CD14-positive monocyte (primary cell): ENCODE results near the gene DMPK. TPM values are rescaled to one million over a fixed set of nuclear protein-coding genes. Genes with fewer than 3 reads are reported as not detected.

Experiments used
- DNase-seq, 3 donors: peaks; one replicate each; pipeline ENCODE4 v3.0.0-alpha.2; 2011 to 2022
- H2AFZ ChIP-seq: 2 replicates; pipeline ENCODE4 v1.6.0; 2012; ENCODE audit warnings: mild to moderate bottlenecking, low read depth, low read length, inconsistent platforms; ENCODE audit not compliant: insufficient read depth, poor library complexity, severe bottlenecking
- H3K27ac ChIP-seq, 2 donors: 1 replicate in 1 of 2; 2 replicates in 1 of 2; pipeline ENCODE4 v1.5.1; 2012 to 2013; ENCODE audit warnings: low read length in 2 of 2, control low read depth in 1 of 2, inconsistent platforms in 1 of 2, low read depth in 1 of 2, mild to moderate bottlenecking in 1 of 2
- H3K27me3 ChIP-seq, 2 donors: one replicate each; pipeline versions ENCODE4 v1.6.0 to v1.6.1; 2011 to 2013; ENCODE audit warnings: low read length in 2 of 2; ENCODE audit not compliant: control insufficient read depth in 2 of 2, insufficient read depth in 2 of 2
- H3K36me3 ChIP-seq, 2 donors: replicated peaks in 1 of 2; 1 replicate in 1 of 2; 2 replicates in 1 of 2; pipeline versions ENCODE4 v1.5.1 to v1.6.1; 2012 to 2013; ENCODE audit warnings: low read length in 2 of 2, control low read depth in 1 of 2, inconsistent platforms in 1 of 2, mild to moderate bottlenecking in 1 of 2; ENCODE audit not compliant: insufficient read depth in 2 of 2, control insufficient read depth in 1 of 2
- H3K4me1 ChIP-seq, 2 donors: 1 replicate in 1 of 2; 2 replicates in 1 of 2; pipeline versions ENCODE4 v1.5.1 to v1.6.1; 2012 to 2013; ENCODE audit warnings: low read length in 2 of 2, control low read depth in 1 of 2, inconsistent platforms in 1 of 2, mild to moderate bottlenecking in 1 of 2, moderate library complexity in 1 of 2; ENCODE audit not compliant: insufficient read depth in 2 of 2, control insufficient read depth in 1 of 2
- H3K4me2 ChIP-seq: replicated peaks from 2 replicates; pipeline ENCODE3; 2012; ENCODE audit warnings: low read length, moderate library complexity, mild to moderate bottlenecking; ENCODE audit not compliant: poor library complexity, severe bottlenecking; ENCODE audit errors: extremely low read depth
- H3K4me3 ChIP-seq, 3 experiments: fragments of 200-600 bp in 1 of 3; sonication (generic) in 1 of 3; replicated peaks in 1 of 3; 1 replicate in 2 of 3; 2 replicates in 1 of 3; pipeline ENCODE4 v1.5.1; 2011 to 2013; ENCODE audit warnings: low read length in 3 of 3, mild to moderate bottlenecking in 3 of 3, control low read depth in 2 of 3, low read depth in 2 of 3, inconsistent platforms in 1 of 3, moderate library complexity in 1 of 3
- H3K79me2 ChIP-seq: 2 replicates; pipeline ENCODE4 v1.6.0; 2012; ENCODE audit warnings: mild to moderate bottlenecking, control low read depth, inconsistent platforms, low read length, moderate library complexity; ENCODE audit not compliant: insufficient read depth
- H3K9ac ChIP-seq: 2 replicates; pipeline ENCODE4 v1.6.0; 2017; ENCODE audit warnings: low read length, mild to moderate bottlenecking; ENCODE audit not compliant: insufficient read depth, poor library complexity, severe bottlenecking
- H3K9me3 ChIP-seq, 2 donors: replicated peaks in 1 of 2; 1 replicate in 1 of 2; 2 replicates in 1 of 2; pipeline versions ENCODE4 v1.5.1 to v1.6.1; 2012 to 2013; ENCODE audit warnings: low read length in 2 of 2, control low read depth in 1 of 2; ENCODE audit not compliant: control insufficient read depth in 1 of 2, insufficient read depth in 1 of 2
- H4K20me1 ChIP-seq: 2 replicates; pipeline ENCODE4 v1.6.0; 2012; ENCODE audit warnings: mild to moderate bottlenecking, low read length, control low read depth, moderate library complexity; ENCODE audit not compliant: insufficient read depth
- H3K27ac Mint-ChIP-seq, 7 donors: one replicate each; pipeline ENCODE4 v1.8.0; 2020; ENCODE audit warnings: mild to moderate bottlenecking in 7 of 7, mixed read lengths in 7 of 7, moderate library complexity in 6 of 7, inconsistent platforms in 2 of 7
- H3K27me3 Mint-ChIP-seq, 3 donors: one replicate each; pipeline ENCODE4 v1.8.0; 2021 to 2022; ENCODE audit warnings: low read depth in 3 of 3, mild to moderate bottlenecking in 3 of 3, mixed read lengths in 3 of 3, moderate library complexity in 3 of 3, inconsistent platforms in 1 of 3
- H3K36me3 Mint-ChIP-seq, 2 donors: one replicate each; pipeline ENCODE4 v1.8.0; 2020; ENCODE audit warnings: mixed read lengths in 2 of 2, inconsistent platforms in 1 of 2, mild to moderate bottlenecking in 1 of 2
- H3K4me1 Mint-ChIP-seq: one replicate; pipeline ENCODE4 v1.8.0; 2020; ENCODE audit warnings: mild to moderate bottlenecking, mixed read lengths
- H3K4me3 Mint-ChIP-seq, 2 donors: one replicate each; pipeline ENCODE4 v1.8.0; 2020; ENCODE audit warnings: mild to moderate bottlenecking in 2 of 2, mixed read lengths in 2 of 2, moderate library complexity in 1 of 2
- H3K9me3 Mint-ChIP-seq, 7 donors: one replicate each; pipeline ENCODE4 v1.8.0; 2020 to 2022; ENCODE audit warnings: mixed read lengths in 7 of 7, mild to moderate bottlenecking in 6 of 7, moderate library complexity in 6 of 7, inconsistent platforms in 2 of 7
- CTCF ChIP-seq: fragments of 200-600 bp; IDR thresholded peaks from one replicate; pipeline ENCODE4 v1.8.0; 2022; ENCODE audit warnings: antibody characterized with exemption, mild to moderate bottlenecking
- WGBS: methylation state at CpG from one replicate; pipeline ENCODE4 v1.1.5; 2013; ENCODE audit warnings: missing lambda C conversion rate; ENCODE audit not compliant: insufficient coverage; 5-methylcytosine and 5-hydroxymethylcytosine counted together
- intact Hi-C, 2 donors: fragments of 100-400 bp; cut with micrococcal nuclease; formaldehyde crosslinking; loops; one replicate each; pipeline versions ENCODE4 v1.15.0 to v1.15.1; 2023
- polyA plus RNA-seq, 3 donors: library from polyadenylated mRNA; depleted of rRNA in 1 of 3; unstranded in 2 of 3; stranded (reverse) in 1 of 3; fragments of 300-500 nt in 2 of 3; fragments of >200 nt in 1 of 3; fragmentation: Illumina TruSeq in 2 of 3; gene quantifications; 1 replicate in 2 of 3; 2 replicates in 1 of 3; pipeline ENCODE4 v1.2.3, GENCODE V29; 2012 to 2021

Gene DMPK
- polyA plus RNA-seq, 3 donors: 0.17 to 3.8 TPM; not detected in 1

- Histone ChIP-seq H2AFZ (peak overlapping the region; percentile 71), H3K4me1 (peaks cover 16 to 17% of the 10 kb centered on the region in 2 donors), H3K9me3 (no peaks in the 10 kb centered on the region), H3K4me3 (no peak overlapping the region), H3K4me2 (peak overlapping the region; percentile 37), H3K27me3 (peaks cover 0 to 6% of the 10 kb centered on the region in 2 donors), H3K27ac (peak overlapping the region in 1 of 2 donors; percentile 59), H3K9ac (no peak overlapping the region), H4K20me1 (no peaks in the 10 kb centered on the region), H3K36me3 (no peaks in the 10 kb centered on the region), H3K79me2 (no peaks in the 10 kb centered on the region)
- peaks cover 0 to 1% (median 0%) of the 10 kb centered on the region in 7 donors for H3K9me3 Mint-ChIP-seq
- peak overlapping the region in 1 of 2 donors; percentile 70 for H3K4me3 Mint-ChIP-seq
- no peak for TF ChIP-seq CTCF
- 43% methylated on average over 4 of the region's 10 CpGs for WGBS
- peak overlapping the region; percentile 43 to 87 (median 82) for H3K27ac Mint-ChIP-seq
- H3K27me3 Mint-ChIP-seq: peaks cover 18 to 29% (median 25%) of the 10 kb centered on the region in 3 donors
- H3K36me3 Mint-ChIP-seq: no peaks in the 10 kb centered on the region
- intact Hi-C loops: loop anchor here in 1 of 2 donors (10.0 kb wide), 1 partner anchor 125 kb away; the partner anchor contains the start of genes FOXA3 and SYMPK
- peaks cover 16% of the 10 kb centered on the region for H3K4me1 Mint-ChIP-seq
- peak; percentile 21 to 64 (median 49) for DNase-seq
These were observed 42.5 kb downstream of the DMPK start for GRCh38 chr19:45739498-45740439.

- Histone ChIP-seq H3K9ac (no peak within 1 kb of the TSS), H3K4me2 (no peak within 1 kb of the TSS), H3K9me3 (no peaks in the 10 kb centered on the region), H3K36me3 (no peaks in the 10 kb centered on the region), H4K20me1 (peaks cover 8% of the 10 kb centered on the region), H2AFZ (no peak within 1 kb of the TSS), H3K4me1 (peaks cover 14 to 19% of the 10 kb centered on the region in 2 donors), H3K4me3 (no peak within 1 kb of the TSS), H3K79me2 (peaks cover 25% of the 10 kb centered on the region), H3K27ac (no peak within 1 kb of the TSS), H3K27me3 (no peaks in the 10 kb centered on the region)
- intact Hi-C loops: loop anchor here (5.0 to 10.0 kb wide), 2 partner anchors 132 to 154 kb away; partner anchors contain the start of genes FOXA3 (in 1 of the 2), IRF2BP1 (in 1 of the 2) and SYMPK (in 1 of the 2)
- no peak for TF ChIP-seq CTCF
- H3K27ac Mint-ChIP-seq: no peak within 1 kb of the TSS
- peaks cover 0 to 2% of the 10 kb centered on the region in 2 donors for H3K36me3 Mint-ChIP-seq
- no peak for DNase-seq
- no peak within 1 kb of the TSS for H3K4me3 Mint-ChIP-seq
- peaks cover 0 to 2% (median 0%) of the 10 kb centered on the region in 7 donors for H3K9me3 Mint-ChIP-seq
- WGBS: 94% methylated on average over 38 of the region's 59 CpGs
- H3K4me1 Mint-ChIP-seq: peaks cover 15% of the 10 kb centered on the region
- H3K27me3 Mint-ChIP-seq: peaks cover 5 to 8% (median 5%) of the 10 kb centered on the region in 3 donors
These were observed 49.0 kb downstream of the DMPK start, which contains the start of gene MEIOSIN for GRCh38 chr19:45733160-45733810. Gene MEIOSIN, plus strand, starts transcription at chr19:45733439. Its CDS starts 1,938 bp downstream, at chr19:45735377.
